NCI-H146 (cell line): ENCODE measurements around the gene RND2.
"Not testable (repeated sequence)": the region's sequence is repeated elsewhere in the genome, so short reads cannot be mapped to it uniquely, and the experiment has no call there.

Source experiments
- DNase-seq: peaks from one replicate; lab custom pipeline; 2025; lab: John Stamatoyannopoulos, UW

The RND2 gene

DNA sequence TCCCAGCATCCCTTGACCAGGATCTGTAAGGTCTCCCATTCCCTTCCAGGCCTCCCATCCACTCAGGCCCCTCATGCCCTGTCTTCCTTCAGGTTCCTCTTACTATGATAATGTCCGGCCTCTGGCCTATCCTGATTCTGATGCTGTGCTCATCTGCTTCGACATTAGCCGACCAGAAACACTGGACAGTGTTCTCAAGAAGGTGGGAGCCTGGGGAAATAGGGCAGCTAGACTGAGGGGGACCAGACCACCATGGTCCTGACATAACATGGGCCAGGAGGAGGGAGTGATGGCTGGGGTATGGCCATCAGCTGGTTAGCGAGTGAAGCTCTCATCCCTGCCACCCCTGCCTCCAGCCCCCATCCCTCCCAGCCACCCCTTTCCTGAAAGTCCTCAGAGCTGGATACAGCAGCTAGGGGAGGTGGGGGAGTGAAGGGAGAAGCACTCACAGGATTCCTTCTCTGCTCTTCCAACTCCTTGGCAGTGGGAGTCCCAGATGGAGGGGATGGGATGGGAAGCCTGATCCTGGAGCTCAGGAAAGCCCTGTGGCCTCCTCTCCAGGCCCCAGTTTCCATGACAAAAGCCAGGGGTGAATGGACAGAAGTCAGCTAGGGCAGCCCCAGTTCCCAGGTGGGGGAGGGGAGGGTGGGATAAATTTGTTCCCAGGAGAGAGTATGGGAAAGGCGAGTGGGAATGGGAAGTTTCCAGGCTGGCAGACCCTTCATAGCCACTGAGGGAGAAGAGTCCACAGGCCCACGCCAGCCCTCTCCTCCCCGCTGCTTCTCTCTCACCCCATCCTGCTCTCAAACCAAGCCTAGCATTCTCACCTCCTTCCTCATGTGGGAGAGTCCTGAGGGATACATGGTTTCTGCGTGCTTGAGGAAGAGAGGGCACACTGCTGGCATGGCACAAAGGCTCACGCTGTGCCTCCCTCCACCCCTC lies 2.3 kb downstream of the RND2 start:
- DNase-seq, result no peak

DNA sequence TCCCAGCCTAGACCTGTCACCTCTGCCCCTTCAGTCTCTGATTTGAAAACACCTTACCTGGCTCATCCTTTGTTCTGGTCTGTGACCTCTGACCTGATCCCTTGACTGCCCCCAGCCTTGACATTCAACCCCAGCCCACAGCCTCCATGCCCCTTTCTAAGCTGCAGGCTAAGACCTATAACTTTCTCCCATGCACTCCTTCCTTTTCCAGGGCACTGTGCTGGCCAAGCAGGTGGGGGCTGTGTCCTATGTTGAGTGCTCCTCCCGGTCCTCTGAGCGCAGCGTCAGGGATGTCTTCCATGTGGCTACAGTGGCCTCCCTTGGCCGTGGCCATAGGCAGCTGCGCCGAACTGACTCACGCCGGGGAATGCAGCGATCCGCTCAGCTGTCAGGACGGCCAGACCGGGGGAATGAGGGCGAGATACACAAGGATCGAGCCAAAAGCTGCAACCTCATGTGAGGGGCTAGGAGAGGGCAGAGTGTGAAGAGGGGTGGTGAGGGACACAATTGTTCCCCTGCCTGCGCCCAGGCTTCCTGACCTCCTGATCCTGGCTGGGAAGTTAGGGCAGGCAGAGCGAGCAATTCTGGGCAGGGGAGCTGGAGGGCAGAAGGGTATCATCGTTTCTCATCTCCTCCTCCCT lies 3.3 kb downstream of the RND2 start:
- no peak for DNase-seq

- DNase-seq, result no peak
Measured at GRCh38 chr17:43030137-43030767, 5.2 kb downstream of the RND2 start.

DNA sequence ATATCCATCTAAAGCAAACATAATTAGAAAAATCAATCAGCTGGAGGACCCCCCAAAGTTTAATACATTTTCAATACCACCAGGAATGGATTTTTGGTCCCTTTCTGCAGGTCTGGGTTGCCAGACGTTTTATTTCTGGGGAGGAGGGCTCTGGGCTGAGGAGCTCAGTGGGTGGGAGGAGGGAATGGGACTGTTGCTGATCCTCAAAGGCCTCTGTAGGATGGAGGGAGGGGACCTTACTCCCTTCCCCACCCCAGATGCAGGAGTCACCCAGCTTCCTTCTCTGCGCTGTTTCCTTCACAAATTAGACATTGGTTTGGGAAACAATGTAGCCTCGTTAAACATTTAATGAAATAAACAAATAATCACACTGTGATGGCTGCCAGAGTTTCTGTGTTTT lies 6.6 kb downstream of the RND2 start:
- DNase-seq, result no peak

DNA sequence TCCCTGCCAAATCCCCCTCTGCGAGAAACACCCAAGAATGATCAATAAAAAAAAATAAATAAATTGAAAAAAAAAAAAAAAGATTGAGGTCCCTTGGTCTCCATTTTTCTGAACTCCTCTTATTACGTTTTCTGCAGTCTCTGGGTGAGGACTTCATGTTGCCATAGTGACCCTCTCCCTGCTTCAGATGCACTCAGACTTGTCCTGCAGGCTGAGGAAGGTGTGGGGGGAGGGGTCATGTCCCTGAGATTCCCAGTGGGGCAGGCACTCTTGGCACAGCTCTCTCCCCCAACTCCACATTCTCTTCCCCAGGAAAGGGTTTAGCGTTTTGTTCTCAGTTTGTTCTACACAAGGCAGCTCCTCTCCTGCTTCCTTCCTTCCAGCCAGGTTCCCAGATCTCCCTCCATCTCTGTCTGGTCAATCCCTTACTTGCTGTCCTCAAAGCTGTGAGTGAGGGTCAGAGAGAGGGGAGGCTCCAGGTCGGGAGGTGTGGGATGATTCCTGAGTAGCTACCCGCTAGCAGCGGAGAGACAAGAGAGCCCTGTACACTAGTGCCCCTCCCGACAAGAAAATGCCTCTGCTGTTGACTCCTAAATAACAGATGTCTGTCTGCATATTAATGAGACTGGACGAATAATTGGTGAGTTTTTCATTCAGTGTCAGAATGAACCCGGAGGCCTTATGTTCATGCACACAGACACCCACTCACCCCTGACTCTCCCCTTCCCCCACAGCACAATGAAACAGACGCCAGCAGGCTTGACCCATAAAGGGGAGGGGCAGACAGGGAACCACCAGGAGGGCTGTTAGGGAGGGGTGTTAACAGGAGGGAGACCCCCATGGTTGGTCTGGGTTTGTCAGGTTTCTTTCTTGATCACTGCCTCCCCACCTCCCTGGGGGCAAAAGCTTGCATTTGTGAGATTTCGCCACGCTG lies 9.2 kb downstream of the RND2 start:
- DNase-seq, result no peak

- no peak for DNase-seq
Measured at GRCh38 chr17:43034894-43035293, 9.9 kb downstream of the RND2 start.

DNA sequence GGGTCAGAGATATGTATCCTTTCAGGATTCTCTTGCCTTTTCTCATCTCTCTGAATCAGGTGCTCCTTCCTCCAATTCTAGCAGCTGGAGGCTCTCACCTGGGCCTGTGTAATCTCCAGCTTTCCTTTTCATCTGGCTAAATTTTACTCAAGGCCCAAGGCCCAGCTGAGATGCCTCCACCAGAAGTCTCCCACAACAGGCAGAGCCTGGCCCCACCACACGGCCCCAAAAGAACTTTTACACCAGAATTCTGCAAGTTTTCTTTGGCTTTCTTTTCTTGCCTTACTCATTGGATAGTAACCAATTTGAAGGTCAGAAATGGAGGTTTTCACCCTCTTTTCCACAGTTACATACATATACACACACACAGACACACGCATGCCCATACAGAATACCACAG lies 14.6 kb downstream of the RND2 start:
- no peak for DNase-seq

DNA sequence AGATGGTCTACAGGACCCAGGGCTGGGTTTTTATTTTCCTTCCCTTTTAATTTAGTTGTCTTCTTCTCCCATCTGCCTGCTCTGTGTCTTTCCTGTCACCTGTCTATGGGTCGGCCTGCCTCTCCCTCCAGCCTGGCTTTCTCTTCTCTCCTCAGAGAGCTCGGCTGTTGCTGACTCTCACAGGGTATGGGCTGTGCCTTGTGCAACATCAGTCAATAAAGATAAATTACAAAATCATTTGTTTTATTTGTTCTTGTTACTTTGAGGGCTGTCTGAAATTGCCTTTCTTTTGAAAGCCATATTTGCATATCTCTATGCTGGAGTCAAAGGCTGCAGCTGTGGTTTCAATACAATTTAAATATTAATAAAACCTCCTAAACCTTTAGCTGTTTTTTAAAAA lies 15.6 kb downstream of the RND2 start:
- DNase-seq, result no peak

GRCh38 chr17:43042025-43042628 lies 17.1 kb downstream of the RND2 start:
- no peak for DNase-seq

- DNase-seq, result no peak
Measured at GRCh38 chr17:43043307-43043706, 18.3 kb downstream of the RND2 start.

GRCh38 chr17:43044024-43044423 lies 19.0 kb downstream of the RND2 start:
- no peak for DNase-seq

DNA sequence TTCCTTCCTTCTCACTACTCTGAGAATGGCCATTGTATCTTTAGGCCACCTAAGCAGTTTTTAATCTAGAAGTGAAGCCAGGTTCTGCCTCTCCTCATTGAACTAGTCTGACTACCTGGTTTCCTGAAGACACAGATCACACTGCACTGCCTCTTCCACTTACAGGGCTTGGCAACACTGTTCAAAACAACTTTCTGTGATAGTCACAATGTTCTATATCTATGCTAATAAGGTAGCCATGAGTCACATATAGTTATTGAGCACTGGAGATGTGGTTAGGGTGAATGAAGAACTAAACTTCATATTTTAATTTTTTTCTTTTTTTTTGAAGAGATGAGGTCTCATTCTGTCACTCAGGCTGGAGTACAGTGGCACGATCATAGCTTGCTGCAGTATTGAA lies 26.9 kb downstream of the RND2 start:
- DNase-seq, result no peak

DNA sequence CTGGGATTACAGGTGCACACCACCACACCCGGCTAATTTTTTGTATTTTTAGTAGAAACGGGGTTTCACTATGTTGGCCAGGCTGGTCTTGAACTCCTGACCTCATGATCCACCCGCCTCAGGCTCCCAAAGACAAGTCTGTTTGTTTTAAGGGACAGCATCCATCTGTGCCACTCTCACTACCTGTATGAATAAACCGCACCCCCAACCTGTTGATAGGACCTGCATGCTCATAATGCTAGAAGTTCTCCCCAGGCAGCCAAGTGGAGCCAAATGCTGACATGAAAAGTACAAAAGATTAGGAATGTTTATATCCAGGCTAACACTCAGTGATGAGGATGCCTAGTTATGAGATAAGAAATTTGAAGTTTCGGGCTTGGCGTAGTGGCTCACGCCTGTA lies 28.0 kb downstream of the RND2 start:
- not testable (repeated sequence) for DNase-seq

GRCh38 chr17:43056051-43056450 lies 31.0 kb downstream of the RND2 start:
- DNase-seq, result no peak

- DNase-seq, result no peak
Measured at GRCh38 chr17:43062984-43063638, 38.1 kb downstream of the RND2 start.

DNA sequence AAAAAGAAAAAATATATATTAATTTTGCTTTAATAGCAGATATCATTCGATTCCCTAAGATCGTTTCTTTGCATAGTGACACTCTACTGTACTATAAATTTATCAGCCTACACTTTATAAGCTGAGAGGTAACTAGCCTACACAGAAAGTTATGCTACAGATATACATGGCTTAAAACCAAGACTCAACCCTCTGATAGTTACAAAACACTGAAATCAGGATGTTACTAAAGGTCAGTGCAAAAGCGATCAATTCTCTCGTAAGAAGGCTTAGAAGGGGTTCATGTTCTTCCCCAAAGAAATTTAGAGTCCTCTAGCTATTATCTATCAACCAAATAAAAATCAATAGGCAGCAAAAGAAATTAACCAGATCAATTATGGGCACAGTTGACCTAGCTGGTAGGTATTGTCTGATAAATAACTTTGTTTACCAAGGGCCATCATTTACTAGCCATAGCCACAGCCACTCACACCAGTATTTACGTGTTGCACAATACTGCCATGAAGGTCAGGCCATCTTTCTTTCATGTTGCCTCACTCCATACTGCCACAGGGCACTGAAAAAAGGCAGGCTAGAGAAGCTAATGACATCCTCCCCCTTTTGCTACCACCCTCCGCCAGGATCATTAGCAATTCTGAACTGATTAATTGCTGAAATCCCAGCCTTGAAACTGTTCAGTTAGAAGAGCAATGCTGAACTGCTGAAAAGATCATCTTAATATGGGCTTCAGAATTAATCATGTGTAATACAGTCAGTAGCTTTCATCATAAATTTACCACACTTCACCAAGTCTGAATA lies 43.7 kb downstream of the RND2 start:
- DNase-seq, result no peak

GRCh38 chr17:43069368-43069898 lies 44.4 kb downstream of the RND2 start:
- DNase-seq, result no peak

DNA sequence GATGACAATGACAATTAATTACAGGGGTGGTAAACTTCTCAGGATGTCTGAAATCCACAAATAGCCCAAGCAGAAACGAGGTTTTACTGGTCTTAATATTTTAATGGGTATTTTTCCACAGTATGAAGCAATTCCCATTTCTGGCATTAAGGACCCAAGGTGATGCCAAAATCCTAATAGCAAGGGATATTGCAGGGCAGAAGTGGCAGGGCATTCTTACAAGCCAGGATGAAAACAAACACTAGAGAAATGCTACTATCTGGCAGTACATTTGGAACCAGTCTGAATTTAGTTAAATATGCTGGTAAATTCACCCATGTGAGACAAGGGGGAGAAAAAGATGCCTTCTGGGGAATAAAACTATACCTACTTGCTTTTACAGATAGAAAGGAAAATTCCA lies 45.2 kb downstream of the RND2 start:
- no peak for DNase-seq

DNA sequence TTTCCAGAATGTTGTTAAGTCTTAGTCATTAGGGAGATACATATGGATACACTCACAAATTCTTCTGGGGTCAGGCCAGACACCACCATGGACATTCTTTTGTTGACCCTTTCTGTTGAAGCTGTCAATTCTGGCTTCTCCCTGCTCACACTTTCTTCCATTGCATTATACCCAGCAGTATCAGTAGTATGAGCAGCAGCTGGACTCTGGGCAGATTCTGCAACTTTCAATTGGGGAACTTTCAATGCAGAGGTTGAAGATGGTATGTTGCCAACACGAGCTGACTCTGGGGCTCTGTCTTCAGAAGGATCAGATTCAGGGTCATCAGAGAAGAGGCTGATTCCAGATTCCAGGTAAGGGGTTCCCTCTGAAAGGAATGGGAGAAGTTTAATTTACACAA lies 45.8 kb downstream of the RND2 start:
- no peak for DNase-seq

DNA sequence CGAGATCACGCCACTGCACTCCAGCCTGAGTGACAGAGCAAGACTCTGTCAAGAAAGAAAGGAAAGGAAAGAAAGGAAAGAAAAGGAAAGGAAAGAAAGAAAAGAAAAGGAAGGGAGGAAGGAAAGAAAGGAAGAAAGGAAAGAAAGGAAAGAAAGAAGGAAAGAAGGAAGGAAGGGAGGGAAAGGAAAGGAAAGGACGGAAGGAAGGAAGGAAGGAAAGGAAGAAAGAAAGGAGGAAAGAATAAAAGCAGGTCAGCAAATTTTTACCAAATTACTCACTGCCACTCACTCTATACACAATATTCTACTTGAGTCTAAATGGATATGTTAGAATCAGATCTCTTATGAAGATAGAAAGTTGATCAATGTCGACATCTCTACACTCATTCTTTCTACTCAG lies 49.8 kb downstream of the RND2 start:
- no peak for DNase-seq
